SK-N-MC (cell line): ENCODE measurements around the gene SLC39A11.
A peak's percentile ranks its signal among the peaks of the same experiment; 100 is the strongest.
"Not testable (repeated sequence)": the region's sequence is repeated elsewhere in the genome, so short reads cannot be mapped to it uniquely, and the experiment has no call there.

Source experiments
- DNase-seq: peaks from one replicate; pipeline ENCODE4 v3.0.0-alpha.2; 2011; ENCODE audit warnings: low read depth, low spot score
- H3K27ac ChIP-seq: fragments of 200-600 bp; sonication (generic); 2 replicates; pipeline ENCODE4 v1.5.1; 2016; ENCODE audit warnings: mixed run types
- H3K36me3 ChIP-seq: fragments of 200-600 bp; sonication (generic); 2 replicates; pipeline ENCODE4 v1.6.1; 2017; ENCODE audit warnings: antibody characterized with exemption, low read length, mixed read lengths; ENCODE audit not compliant: insufficient read depth
- H3K4me3 ChIP-seq: fragments of 200-600 bp; sonication (generic); 2 replicates; pipeline ENCODE4 v1.5.1; 2016
- H3K9ac ChIP-seq: fragments of 200-600 bp; sonication (generic); 2 replicates; pipeline ENCODE4 v1.8.0; 2017; ENCODE audit warnings: mixed run types, mixed read lengths; ENCODE audit not compliant: insufficient read length
- H3K9me3 ChIP-seq: fragments of 200-600 bp; sonication (generic); 2 replicates; pipeline ENCODE4 v1.6.1; 2017; ENCODE audit warnings: low read depth, mild to moderate bottlenecking, antibody characterized with exemption, low read length, moderate library complexity, mixed read lengths
- EZH2 ChIP-seq: fragments of 200-600 bp; sonication (generic); IDR thresholded peaks from one replicate; pipeline ENCODE4 v1.6.1; 2017; ENCODE audit warnings: antibody characterized with exemption
- FOXP2 ChIP-seq: optimal IDR thresholded peaks from 2 replicates; pipeline ENCODE3; 2011; ENCODE audit warnings: mild to moderate bottlenecking, moderate library complexity; ENCODE audit not compliant: insufficient read depth; ENCODE audit errors: extremely low read length, control extremely low read depth
- POLR2AphosphoS5 ChIP-seq: IDR thresholded peaks from 2 replicates; pipeline ENCODE4 v1.6.1; 2012; ENCODE audit warnings: mild to moderate bottlenecking, low read depth, low read length, borderline replicate concordance

Gene SLC39A11

DNA sequence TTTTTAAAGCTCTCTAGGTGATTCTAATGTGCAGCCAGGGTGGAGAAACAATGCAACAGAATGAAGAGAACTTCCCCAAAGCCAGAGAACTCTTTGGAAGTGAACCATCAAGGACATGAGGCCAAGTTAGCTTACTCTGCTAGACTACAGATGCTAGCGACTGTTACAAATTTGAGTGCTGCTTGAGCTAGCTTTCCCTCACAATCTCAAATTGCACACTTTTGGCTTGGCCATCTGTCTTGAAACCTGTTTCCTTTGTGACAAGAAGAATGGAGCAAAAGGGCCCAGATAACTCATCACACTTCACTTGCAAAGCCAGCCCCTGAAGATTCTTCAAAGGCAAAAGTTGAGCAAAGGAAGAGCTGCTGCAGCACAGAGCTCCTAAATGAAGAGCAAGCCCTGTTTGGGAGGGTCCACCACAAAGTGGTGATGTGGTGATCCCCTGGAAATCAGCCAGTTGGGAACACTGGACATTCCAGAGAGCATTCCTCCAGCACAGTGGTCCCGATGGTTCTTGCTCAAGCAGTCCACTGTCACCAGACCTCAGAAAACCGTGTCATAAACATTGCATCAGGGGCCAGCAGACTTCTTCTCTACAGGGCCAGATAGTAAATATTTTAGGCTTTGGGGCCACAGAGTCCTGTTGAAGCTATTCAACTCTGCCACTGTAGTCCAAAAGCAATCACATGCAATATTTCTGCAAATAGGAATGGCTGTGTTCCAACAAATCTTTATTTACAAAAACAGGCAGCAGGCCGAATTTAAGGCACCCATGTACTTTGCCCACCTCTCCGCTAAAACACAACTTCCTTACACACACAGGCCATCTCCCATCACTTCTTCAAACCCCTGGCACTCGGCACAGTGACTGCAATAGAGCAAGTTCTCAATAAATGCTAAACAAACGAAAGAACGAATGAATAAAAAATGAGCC lies 21.2 kb downstream of the SLC39A11 start:
- no peaks in the 10 kb centered on the region for H3K36me3 ChIP-seq
- no peak overlapping the region for H3K27ac ChIP-seq
- H3K4me3 ChIP-seq = no peak overlapping the region
- DNase-seq = no peak
- no peak for TF ChIP-seq FOXP2
- no peak for TF ChIP-seq EZH2
- no peak for TF ChIP-seq POLR2AphosphoS5
- H3K9me3 ChIP-seq = no peaks in the 10 kb centered on the region
- H3K9ac ChIP-seq = no peak overlapping the region

DNA sequence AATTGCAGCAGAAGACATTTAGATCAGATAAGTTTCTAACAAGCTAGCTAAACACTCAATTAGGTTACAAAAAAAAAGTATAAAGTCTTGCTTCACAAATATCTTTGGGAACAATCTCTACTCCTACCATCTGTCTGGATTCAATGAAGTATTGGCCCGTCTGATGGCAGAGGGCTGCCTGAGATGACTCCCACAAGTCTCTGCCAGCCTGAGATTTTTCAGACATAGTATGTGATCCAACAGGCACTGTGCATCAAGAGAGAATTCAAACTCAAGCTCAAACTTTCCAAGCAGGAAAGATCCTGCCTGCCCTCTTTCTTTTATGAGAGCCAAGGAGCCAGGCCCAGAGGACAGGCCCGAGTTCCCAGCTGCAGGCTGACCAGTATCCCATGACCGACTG lies 22.6 kb downstream of the SLC39A11 start:
- no peaks in the 10 kb centered on the region for H3K9me3 ChIP-seq
- H3K4me3 ChIP-seq = no peak overlapping the region
- TF ChIP-seq POLR2AphosphoS5 (no peak), EZH2 (no peak), FOXP2 (no peak)
- H3K9ac ChIP-seq = no peak overlapping the region
- DNase-seq = no peak
- no peaks in the 10 kb centered on the region for H3K36me3 ChIP-seq
- H3K27ac ChIP-seq = no peak overlapping the region

- no peak for TF ChIP-seq FOXP2
- no peak for TF ChIP-seq EZH2
- no peak for TF ChIP-seq POLR2AphosphoS5
- Histone ChIP-seq H3K27ac (no peak overlapping the region), H3K9me3 (no peaks in the 10 kb centered on the region), H3K9ac (no peak overlapping the region), H3K36me3 (no peaks in the 10 kb centered on the region), H3K4me3 (no peak overlapping the region)
- no peak for DNase-seq
Observed at GRCh38 chr17:73069164-73069770, 23.2 kb downstream of the SLC39A11 start.

GRCh38 chr17:73068322-73069153 lies 23.9 kb downstream of the SLC39A11 start:
- H3K9ac ChIP-seq = no peak overlapping the region
- no peak overlapping the region; the same call in 1 of the 2 replicates for H3K4me3 ChIP-seq
- no peak overlapping the region for H3K27ac ChIP-seq
- H3K9me3 ChIP-seq = no peaks in the 10 kb centered on the region
- DNase-seq = peak; percentile 45
- TF ChIP-seq POLR2AphosphoS5 (no peak), FOXP2 (no peak), EZH2 (no peak)
- H3K36me3 ChIP-seq = no peaks in the 10 kb centered on the region

- not testable (repeated sequence) for H3K4me3 ChIP-seq, H3K9me3 ChIP-seq, H3K27ac ChIP-seq, H3K9ac ChIP-seq, H3K36me3 ChIP-seq, DNase-seq
Observed at GRCh38 chr17:73067699-73068098, 24.8 kb downstream of the SLC39A11 start.

DNA sequence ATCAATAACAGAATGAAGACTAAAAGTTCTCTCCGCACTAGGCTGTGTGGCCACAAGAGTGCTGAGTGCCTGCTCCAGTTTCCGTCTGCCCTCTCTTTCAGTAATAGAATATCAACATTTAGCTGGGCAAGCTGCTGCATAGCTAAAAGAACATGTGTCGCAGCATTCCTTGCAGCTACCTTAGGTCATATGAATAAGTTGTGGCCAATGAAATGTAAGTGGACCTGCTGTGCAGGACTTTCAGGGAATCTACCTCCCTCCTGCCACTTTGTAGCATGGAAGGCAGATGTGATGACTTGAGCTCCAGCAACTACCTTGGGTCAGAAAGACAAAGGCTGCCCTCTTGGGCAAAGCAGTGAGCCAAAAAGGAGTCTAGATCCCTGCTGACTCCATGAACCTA lies 25.4 kb downstream of the SLC39A11 start:
- Histone ChIP-seq H3K9me3 (no peaks in the 10 kb centered on the region), H3K36me3 (no peaks in the 10 kb centered on the region), H3K4me3 (no peak overlapping the region), H3K9ac (no peak overlapping the region), H3K27ac (no peak overlapping the region)
- TF ChIP-seq EZH2 (no peak), FOXP2 (no peak), POLR2AphosphoS5 (no peak)
- no peak for DNase-seq

GRCh38 chr17:73066148-73066884 lies 26.2 kb downstream of the SLC39A11 start:
- H3K9ac ChIP-seq = no peak overlapping the region
- no peak for DNase-seq
- H3K27ac ChIP-seq = no peak overlapping the region
- no peaks in the 10 kb centered on the region for H3K36me3 ChIP-seq
- TF ChIP-seq POLR2AphosphoS5 = no peak
- no peak for TF ChIP-seq FOXP2
- TF ChIP-seq EZH2 = no peak
- H3K9me3 ChIP-seq = no peaks in the 10 kb centered on the region
- no peak overlapping the region for H3K4me3 ChIP-seq
